ACC112 (cell line): ENCODE data around the gene SMARCA4.

Experiments used
- H2AFZ ChIP-seq: fragments of 200-600 bp; sonication (generic); one replicate; pipeline ENCODE4 v1.6.0; 2017; ENCODE audit warnings: antibody characterized with exemption, low read length; ENCODE audit not compliant: unreplicated experiment
- H3K27ac ChIP-seq: fragments of 200-600 bp; sonication (generic); 2 replicates; pipeline ENCODE4 v1.5.1; 2014; ENCODE audit warnings: low read depth, mild to moderate bottlenecking, antibody characterized with exemption, low read length, moderate library complexity
- H3K27me3 ChIP-seq: fragments of 200-600 bp; sonication (generic); 2 replicates; pipeline ENCODE4 v1.6.1; 2014; ENCODE audit warnings: mild to moderate bottlenecking, antibody characterized with exemption, low read length, moderate library complexity, mixed read lengths; ENCODE audit not compliant: insufficient read depth
- H3K36me3 ChIP-seq: fragments of 200-600 bp; sonication (generic); 2 replicates; pipeline ENCODE4 v1.6.1; 2016; ENCODE audit warnings: mild to moderate bottlenecking, antibody characterized with exemption, low read length, moderate library complexity, mixed read lengths; ENCODE audit not compliant: insufficient read depth
- H3K4me1 ChIP-seq: fragments of 200-600 bp; sonication (generic); one replicate; pipeline ENCODE4 v1.6.1; 2016; ENCODE audit warnings: low read length, mixed read lengths; ENCODE audit not compliant: insufficient read depth, unreplicated experiment, control insufficient read depth
- H3K4me3 ChIP-seq: fragments of 200-600 bp; sonication (generic); 2 replicates; pipeline ENCODE4 v1.5.1; 2014; ENCODE audit warnings: mild to moderate bottlenecking, low read depth, low read length
- H3K79me2 ChIP-seq: fragments of 200-600 bp; sonication (generic); one replicate; pipeline ENCODE4 v1.6.0; 2016; ENCODE audit warnings: low read length; ENCODE audit not compliant: control insufficient read depth, unreplicated experiment, insufficient read depth

Gene SMARCA4

GRCh38 chr19:11034449-11035213 is 73.8 kb downstream of the SMARCA4 start:
- Histone ChIP-seq H3K36me3 (peaks cover 9% of the 10 kb centered on the region; the same call in 1 of the 2 replicates), H2AFZ (no peak overlapping the region), H3K4me1 (no peaks in the 10 kb centered on the region), H3K27me3 (no peaks in the 10 kb centered on the region), H3K27ac (no peak overlapping the region), H3K79me2 (no peaks in the 10 kb centered on the region), H3K4me3 (no peak overlapping the region)

DNA sequence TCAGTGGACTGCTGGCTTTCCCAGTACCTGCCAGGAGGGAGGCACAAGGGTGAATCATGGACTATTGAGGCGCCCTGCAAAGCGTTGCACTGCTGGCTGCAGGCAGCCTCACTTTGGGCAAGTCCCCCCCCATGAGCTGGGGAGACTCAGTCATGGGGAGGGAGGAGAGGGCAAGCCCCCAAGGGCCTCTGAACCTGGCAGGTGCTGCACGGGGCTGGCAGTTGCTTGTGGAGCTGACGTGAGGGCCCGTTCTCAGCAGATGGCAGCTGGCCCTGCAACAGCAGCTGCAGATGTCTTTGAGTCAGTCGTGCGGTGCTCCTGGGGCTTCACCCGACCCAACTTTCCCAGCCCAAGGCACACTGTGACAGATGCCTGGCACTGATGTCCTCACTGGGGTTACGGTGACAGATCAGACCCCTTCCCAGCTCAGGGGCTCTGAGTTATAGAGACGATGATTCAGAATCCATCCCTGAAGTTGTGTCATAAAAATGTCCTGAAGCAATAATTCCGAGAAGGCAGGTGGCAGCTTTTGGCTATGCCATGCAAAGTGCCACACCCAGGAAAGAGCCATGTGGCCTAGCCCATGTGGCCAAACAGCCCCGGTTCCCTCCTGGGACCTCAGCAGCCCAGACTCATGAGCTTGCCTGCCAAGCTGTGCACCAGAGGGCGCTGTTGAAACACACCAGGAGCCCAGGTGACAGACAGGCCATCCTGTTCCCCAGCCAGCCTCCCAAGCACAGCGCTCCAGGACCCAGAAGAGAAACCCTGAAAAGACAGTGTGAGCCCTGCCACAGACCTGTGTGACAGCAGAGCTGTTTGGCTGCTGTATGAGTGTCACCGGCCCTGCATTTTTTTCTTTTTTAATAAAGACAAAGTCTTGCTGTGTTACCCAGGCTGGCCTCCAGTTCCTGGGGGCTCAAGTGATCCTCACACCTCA is 74.9 kb downstream of the SMARCA4 start:
- H3K4me1 ChIP-seq: no peaks in the 10 kb centered on the region
- H3K79me2 ChIP-seq: no peaks in the 10 kb centered on the region
- H3K4me3 ChIP-seq: no peak overlapping the region
- H2AFZ ChIP-seq: no peak overlapping the region
- no peaks in the 10 kb centered on the region for H3K27me3 ChIP-seq
- peaks cover 9% of the 10 kb centered on the region; the same call in 1 of the 2 replicates for H3K36me3 ChIP-seq
- no peak overlapping the region for H3K27ac ChIP-seq

- Histone ChIP-seq H3K4me3 (no peak overlapping the region), H3K27me3 (no peaks in the 10 kb centered on the region), H3K27ac (no peak overlapping the region), H3K79me2 (no peaks in the 10 kb centered on the region), H3K36me3 (peaks cover 7% of the 10 kb centered on the region; the same call in 1 of the 2 replicates), H3K4me1 (no peaks in the 10 kb centered on the region), H2AFZ (no peak overlapping the region)
Observed at GRCh38 chr19:11038511-11038910, 77.7 kb downstream of the SMARCA4 start.

DNA sequence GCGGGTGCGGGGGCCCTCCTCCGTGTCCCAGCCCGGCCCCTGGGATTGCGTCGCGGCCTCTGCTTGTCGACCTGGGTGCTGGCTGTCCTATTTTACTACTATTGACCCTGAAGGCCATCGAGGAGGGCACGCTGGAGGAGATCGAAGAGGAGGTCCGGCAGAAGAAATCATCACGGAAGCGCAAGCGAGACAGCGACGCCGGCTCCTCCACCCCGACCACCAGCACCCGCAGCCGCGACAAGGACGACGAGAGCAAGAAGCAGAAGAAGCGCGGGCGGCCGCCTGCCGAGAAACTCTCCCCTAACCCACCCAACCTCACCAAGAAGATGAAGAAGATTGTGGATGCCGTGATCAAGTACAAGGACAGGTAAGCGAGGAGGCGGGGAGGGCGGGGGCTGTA is 80.4 kb downstream of the SMARCA4 start:
- peaks cover 7% of the 10 kb centered on the region; the same call in 1 of the 2 replicates for H3K36me3 ChIP-seq
- H3K4me1 ChIP-seq: no peaks in the 10 kb centered on the region
- no peak overlapping the region for H3K27ac ChIP-seq
- H2AFZ ChIP-seq: no peak overlapping the region
- no peaks in the 10 kb centered on the region for H3K79me2 ChIP-seq
- no peaks in the 10 kb centered on the region for H3K27me3 ChIP-seq
- no peak overlapping the region for H3K4me3 ChIP-seq

- Histone ChIP-seq H3K4me1 (no peaks in the 10 kb centered on the region), H3K4me3 (no peak overlapping the region), H3K27ac (no peak overlapping the region), H3K79me2 (no peaks in the 10 kb centered on the region), H2AFZ (no peak overlapping the region), H3K27me3 (no peaks in the 10 kb centered on the region), H3K36me3 (peaks cover 1% of the 10 kb centered on the region; the same call in 1 of the 2 replicates)
Observed at GRCh38 chr19:11041966-11042627, 81.3 kb downstream of the SMARCA4 start.

- no peaks in the 10 kb centered on the region for H3K79me2 ChIP-seq
- H3K4me3 ChIP-seq: no peak overlapping the region
- H3K27me3 ChIP-seq: no peaks in the 10 kb centered on the region
- no peaks in the 10 kb centered on the region for H3K4me1 ChIP-seq
- no peak overlapping the region for H2AFZ ChIP-seq
- no peak overlapping the region for H3K27ac ChIP-seq
- no peaks in the 10 kb centered on the region for H3K36me3 ChIP-seq
Observed at GRCh38 chr19:11044431-11044830, 83.6 kb downstream of the SMARCA4 start.

- H3K4me1 ChIP-seq: no peaks in the 10 kb centered on the region
- no peaks in the 10 kb centered on the region for H3K79me2 ChIP-seq
- H3K27ac ChIP-seq: no peak overlapping the region
- no peak overlapping the region for H3K4me3 ChIP-seq
- no peaks in the 10 kb centered on the region for H3K27me3 ChIP-seq
- H3K36me3 ChIP-seq: no peaks in the 10 kb centered on the region
- no peak overlapping the region for H2AFZ ChIP-seq
Observed at GRCh38 chr19:11045536-11045935, 84.7 kb downstream of the SMARCA4 start.

DNA sequence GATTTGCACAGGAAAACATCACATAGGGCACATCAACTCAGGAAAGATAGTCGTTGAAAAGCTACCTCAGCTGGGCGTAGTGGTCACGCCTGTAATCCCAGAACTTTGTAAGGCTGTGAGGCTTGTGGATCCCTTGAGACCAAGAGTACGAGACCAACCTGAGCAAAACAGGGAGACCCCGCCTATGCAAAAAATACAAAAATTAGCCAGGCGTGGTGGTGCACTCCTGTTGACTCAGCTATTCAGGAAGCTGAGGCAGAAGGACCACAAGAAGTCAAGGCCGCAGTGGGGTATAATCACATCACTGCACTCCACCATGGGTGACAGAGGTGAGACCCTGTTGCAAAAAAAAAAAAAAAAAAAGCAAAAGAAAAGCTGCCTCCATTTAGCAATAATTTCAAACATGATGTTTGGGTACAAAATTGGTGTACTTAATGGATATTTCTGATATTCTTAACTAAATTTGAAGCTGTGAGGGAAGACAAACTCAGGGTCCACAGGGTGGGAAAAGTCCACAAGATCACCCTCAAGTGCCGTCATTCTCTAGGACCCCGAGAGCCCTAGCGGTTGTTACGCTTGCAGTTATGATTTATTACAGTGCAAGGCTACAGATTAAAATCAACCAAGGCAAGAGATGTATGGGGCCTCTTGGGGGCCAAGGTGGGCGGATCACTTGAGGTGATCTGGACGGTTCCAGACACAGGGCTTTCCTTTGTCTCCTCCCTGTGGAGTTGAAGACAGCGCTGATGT is 86.0 kb downstream of the SMARCA4 start:
- Histone ChIP-seq H3K79me2 (no peaks in the 10 kb centered on the region), H2AFZ (no peak overlapping the region), H3K4me1 (no peaks in the 10 kb centered on the region), H3K36me3 (no peaks in the 10 kb centered on the region), H3K27ac (no peak overlapping the region), H3K27me3 (no peaks in the 10 kb centered on the region), H3K4me3 (no peak overlapping the region)

DNA sequence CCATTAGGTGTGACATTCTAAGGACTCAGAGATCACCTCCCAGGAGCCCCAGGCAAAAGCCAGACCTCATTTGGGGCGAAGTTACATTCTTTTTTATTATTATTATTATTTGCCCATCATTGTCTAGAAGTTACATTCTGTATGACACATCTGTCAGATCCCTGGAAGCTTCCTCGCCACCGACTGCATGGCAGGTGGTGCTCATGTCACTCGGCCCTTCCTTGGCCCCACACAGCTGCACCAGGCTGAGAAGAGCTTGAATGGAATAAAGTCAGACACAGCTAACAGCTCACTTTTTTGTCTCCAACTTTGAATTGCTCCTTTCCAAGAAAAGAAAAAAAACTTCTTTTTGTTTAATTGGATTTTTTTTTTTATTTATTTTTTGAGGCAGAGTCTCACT is 87.0 kb downstream of the SMARCA4 start:
- Histone ChIP-seq H3K36me3 (no peaks in the 10 kb centered on the region), H3K4me1 (no peaks in the 10 kb centered on the region), H2AFZ (no peak overlapping the region), H3K79me2 (no peaks in the 10 kb centered on the region), H3K27ac (no peak overlapping the region), H3K27me3 (no peaks in the 10 kb centered on the region), H3K4me3 (no peak overlapping the region)
